Stimulated activated CD8-positive, alpha-beta memory T cell treated with anti-CD3 and anti-CD28 coated beads, Interleukin-12 subunit alpha, Interleukin-12 subunit beta, amount 100 ng/mL, for 24 hours (primary cell): Measurements from ENCODE around the gene ACOT8.

ENCODE experiments used
- DNase-seq: peaks from one replicate; pipeline ENCODE4 v3.0.0-alpha.2; 2020; ENCODE audit errors: extremely low read depth

Gene ACOT8

DNA sequence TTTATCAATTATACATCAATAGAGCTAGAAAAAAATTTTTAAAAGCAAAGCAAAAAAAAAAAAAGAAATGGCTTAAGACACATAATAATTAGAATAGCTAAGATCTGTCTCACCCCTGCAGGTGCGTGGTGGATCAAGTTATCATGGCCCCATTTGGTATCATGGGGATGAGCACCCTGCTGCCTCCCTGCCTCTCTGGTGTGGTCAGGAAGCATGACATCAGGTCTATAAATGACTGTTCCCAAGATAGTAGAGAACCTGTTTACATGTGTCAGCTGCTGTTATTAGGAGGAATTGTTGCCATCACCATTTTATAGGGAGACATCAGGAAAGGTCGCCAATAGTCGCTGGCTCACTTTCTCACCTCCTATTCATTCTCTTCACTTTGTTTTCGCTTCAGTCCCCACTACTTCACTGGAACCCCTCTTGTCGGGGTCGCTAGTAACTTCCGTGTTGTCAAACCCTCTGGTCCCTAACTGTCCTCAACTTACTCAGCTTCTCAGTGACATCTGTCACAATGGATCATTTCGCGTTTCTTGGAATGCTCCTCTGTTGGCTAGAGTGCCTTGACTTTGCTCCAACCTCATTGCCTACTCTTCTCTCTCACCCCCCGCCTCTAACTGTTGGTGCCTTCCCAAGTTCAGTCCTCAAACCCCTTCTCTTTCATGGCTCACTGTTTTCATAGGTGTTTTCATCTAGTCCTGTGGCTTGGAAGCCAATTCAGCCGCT is 60.7 kb downstream of the ACOT8 start:
- no peak for DNase-seq

DNA sequence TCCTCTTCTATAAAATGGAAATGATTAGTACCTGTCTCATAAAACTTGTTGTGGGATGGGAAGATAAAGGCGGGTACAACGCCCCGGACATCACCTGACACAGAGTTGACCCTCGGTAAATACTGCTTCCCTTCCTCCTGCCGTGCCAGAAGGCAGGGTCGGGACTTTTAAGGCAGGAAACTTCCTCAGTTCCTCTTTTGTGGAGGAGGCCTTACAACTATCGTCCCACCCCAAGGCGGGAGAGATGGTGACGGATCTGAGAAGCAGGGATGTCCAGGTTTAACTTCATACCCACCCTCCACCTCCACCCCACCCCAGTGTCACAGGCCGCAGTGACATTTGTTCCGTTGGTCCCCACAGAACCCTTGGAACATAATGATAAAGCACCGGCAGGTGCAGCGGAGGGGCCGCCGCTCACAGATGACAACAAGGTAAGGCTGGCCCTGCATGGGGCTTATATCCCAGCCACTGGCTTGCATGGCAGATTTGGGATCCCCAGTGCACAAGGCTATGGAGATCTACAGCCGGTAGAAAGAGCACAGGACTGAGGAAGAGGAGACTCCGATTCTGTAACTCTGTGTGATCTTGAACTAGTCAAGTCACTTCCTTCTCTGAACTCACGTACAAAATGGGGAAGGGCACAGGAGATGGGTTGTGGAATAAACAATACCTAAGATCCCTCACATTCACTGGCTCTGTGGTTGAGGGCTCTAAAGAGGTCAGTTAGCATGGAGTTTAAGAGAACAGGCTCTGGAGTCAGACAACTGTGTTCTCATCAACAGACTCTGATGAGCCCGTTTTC is 64.7 kb downstream of the ACOT8 start:
- DNase-seq, result no peak
